DND-41 (cell line): ENCODE data around the gene HLA-DPB1.

ENCODE experiments used
- ATAC-seq: fragments of 200-7000 bp; cut with Tn5 transposase; 3 replicates; pipeline ENCODE4 v1.9.1; 2021; ENCODE audit warnings: low read depth; ENCODE audit not compliant: insufficient read depth
- DNase-seq: peaks from one replicate; pipeline ENCODE4 v3.0.0-alpha.2; 2020
- H2AFZ ChIP-seq: 2 replicates; pipeline ENCODE4 v1.6.0; 2012; ENCODE audit warnings: low read depth, low read length
- H3K27ac ChIP-seq: 2 replicates; pipeline ENCODE4 v1.5.1; 2012; ENCODE audit warnings: low read length, inconsistent platforms
- H3K27me3 ChIP-seq: fragments of 200-600 bp; sonication (generic); 2 replicates; pipeline ENCODE4 v1.6.0; 2012; ENCODE audit warnings: low read length, mild to moderate bottlenecking, inconsistent platforms; ENCODE audit not compliant: insufficient read depth, poor library complexity
- H3K36me3 ChIP-seq: 2 replicates; pipeline ENCODE4 v1.5.1; 2012; ENCODE audit warnings: low read length, inconsistent platforms; ENCODE audit not compliant: insufficient read depth
- H3K4me1 ChIP-seq: 2 replicates; pipeline ENCODE4 v1.5.1; 2012; ENCODE audit warnings: mild to moderate bottlenecking, low read length; ENCODE audit not compliant: insufficient read depth
- H3K4me2 ChIP-seq: 2 replicates; pipeline ENCODE4 v1.6.0; 2012; ENCODE audit warnings: mild to moderate bottlenecking, moderate library complexity, low read length, inconsistent platforms; ENCODE audit not compliant: insufficient read depth
- H3K4me3 ChIP-seq, 2 experiments: fragments of 200-600 bp in 1 of 2; shearing (Covaris generic) in 1 of 2; 2 replicates each; pipeline ENCODE4 v1.5.1; 2012 to 2016; ENCODE audit warnings: inconsistent platforms in 2 of 2, low read length in 2 of 2, mild to moderate bottlenecking in 2 of 2, low read depth in 1 of 2, moderate library complexity in 1 of 2
- H3K79me2 ChIP-seq: 2 replicates; pipeline ENCODE4 v1.6.0; 2012; ENCODE audit warnings: low read length, inconsistent platforms; ENCODE audit not compliant: insufficient read depth
- H3K9ac ChIP-seq: 2 replicates; pipeline ENCODE4 v1.6.0; 2012; ENCODE audit warnings: low read depth, mild to moderate bottlenecking, inconsistent platforms, low read length, moderate library complexity
- H3K9me3 ChIP-seq: 2 replicates; pipeline ENCODE4 v1.5.1; 2012; ENCODE audit warnings: low read length, moderate library complexity, mild to moderate bottlenecking, inconsistent platforms; ENCODE audit not compliant: insufficient read depth, severe bottlenecking
- H4K20me1 ChIP-seq: 2 replicates; pipeline ENCODE4 v1.6.0; 2012; ENCODE audit warnings: low read length; ENCODE audit not compliant: insufficient read depth
- EZH2 ChIP-seq: IDR thresholded peaks from 3 replicates; pipeline ENCODE4 v1.6.1; 2012; ENCODE audit warnings: borderline replicate concordance, low read depth, mild to moderate bottlenecking, moderate library complexity, low read length, inconsistent platforms; ENCODE audit not compliant: severe bottlenecking
- TF ChIP-seq, protein P1 (sequence below): IDR thresholded peaks from 2 replicates; pipeline ENCODE4 v1.5.1; 2012; ENCODE audit warnings: borderline replicate concordance, low read length, moderate library complexity, mild to moderate bottlenecking; ENCODE audit not compliant: poor library complexity, severe bottlenecking; ENCODE audit errors: extremely low read depth

The HLA-DPB1 gene

GRCh38 chr6:33123732-33124524 lies 48.1 kb downstream of the HLA-DPB1 start:
- Histone ChIP-seq H3K27ac (no peak overlapping the region), H3K4me2 (no peak overlapping the region), H3K4me3 (no peak overlapping the region), H4K20me1 (no peaks in the 10 kb centered on the region), H3K36me3 (no peaks in the 10 kb centered on the region), H3K9me3 (peaks cover 5% of the 10 kb centered on the region), H3K79me2 (no peaks in the 10 kb centered on the region), H3K4me1 (no peaks in the 10 kb centered on the region), H3K9ac (no peak overlapping the region), H3K27me3 (peaks cover 22% of the 10 kb centered on the region), H2AFZ (no peak overlapping the region)
- TF ChIP-seq, protein P1, sequence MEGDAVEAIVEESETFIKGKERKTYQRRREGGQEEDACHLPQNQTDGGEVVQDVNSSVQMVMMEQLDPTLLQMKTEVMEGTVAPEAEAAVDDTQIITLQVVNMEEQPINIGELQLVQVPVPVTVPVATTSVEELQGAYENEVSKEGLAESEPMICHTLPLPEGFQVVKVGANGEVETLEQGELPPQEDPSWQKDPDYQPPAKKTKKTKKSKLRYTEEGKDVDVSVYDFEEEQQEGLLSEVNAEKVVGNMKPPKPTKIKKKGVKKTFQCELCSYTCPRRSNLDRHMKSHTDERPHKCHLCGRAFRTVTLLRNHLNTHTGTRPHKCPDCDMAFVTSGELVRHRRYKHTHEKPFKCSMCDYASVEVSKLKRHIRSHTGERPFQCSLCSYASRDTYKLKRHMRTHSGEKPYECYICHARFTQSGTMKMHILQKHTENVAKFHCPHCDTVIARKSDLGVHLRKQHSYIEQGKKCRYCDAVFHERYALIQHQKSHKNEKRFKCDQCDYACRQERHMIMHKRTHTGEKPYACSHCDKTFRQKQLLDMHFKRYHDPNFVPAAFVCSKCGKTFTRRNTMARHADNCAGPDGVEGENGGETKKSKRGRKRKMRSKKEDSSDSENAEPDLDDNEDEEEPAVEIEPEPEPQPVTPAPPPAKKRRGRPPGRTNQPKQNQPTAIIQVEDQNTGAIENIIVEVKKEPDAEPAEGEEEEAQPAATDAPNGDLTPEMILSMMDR = peak; percentile 66
- no peak for TF ChIP-seq EZH2
- ATAC-seq (peak; percentile 59; the same call in 2 of the 3 replicates), DNase-seq (peak; percentile 27)

GRCh38 chr6:33124525-33124901 lies 48.7 kb downstream of the HLA-DPB1 start:
- H3K79me2 ChIP-seq = no peaks in the 10 kb centered on the region
- no peak overlapping the region for H3K4me2 ChIP-seq
- TF ChIP-seq, protein P1 = no peak
- no peak for TF ChIP-seq EZH2
- H3K27me3 ChIP-seq = peaks cover 23% of the 10 kb centered on the region
- H3K27ac ChIP-seq = no peak overlapping the region
- ATAC-seq (no peak), DNase-seq (no peak)
- no peak overlapping the region for H3K9ac ChIP-seq
- H3K4me3 ChIP-seq = no peak overlapping the region
- H2AFZ ChIP-seq = no peak overlapping the region
- no peaks in the 10 kb centered on the region for H3K4me1 ChIP-seq
- no peaks in the 10 kb centered on the region for H4K20me1 ChIP-seq
- peaks cover 5% of the 10 kb centered on the region for H3K9me3 ChIP-seq
- H3K36me3 ChIP-seq = no peaks in the 10 kb centered on the region

GRCh38 chr6:33124947-33125346 lies 49.2 kb downstream of the HLA-DPB1 start:
- Histone ChIP-seq H3K36me3 (no peaks in the 10 kb centered on the region), H4K20me1 (no peaks in the 10 kb centered on the region), H3K4me2 (no peak overlapping the region), H3K4me3 (no peak overlapping the region), H3K9me3 (peaks cover 5% of the 10 kb centered on the region), H3K9ac (no peak overlapping the region), H3K4me1 (no peaks in the 10 kb centered on the region), H3K27me3 (peaks cover 24% of the 10 kb centered on the region), H3K27ac (no peak overlapping the region), H3K79me2 (no peaks in the 10 kb centered on the region), H2AFZ (no peak overlapping the region)
- ATAC-seq (no peak), DNase-seq (no peak)
- no peak for TF ChIP-seq EZH2
- TF ChIP-seq, protein P1 = no peak
